Neural progenitor cell (in vitro differentiated cells): Measurements from ENCODE around the gene CXCL1. TPM values are rescaled to one million over a fixed set of nuclear protein-coding genes. Genes with fewer than 3 reads are reported as not detected.

Experiments
- DNase-seq: peaks from one replicate; pipeline ENCODE4 v3.0.0-alpha.2; 2016; ENCODE audit warnings: low spot score
- H2AFZ ChIP-seq: fragments of 200-600 bp; sonication (generic); replicated peaks from 2 replicates; pipeline ENCODE4 v1.6.1; 2016; ENCODE audit warnings: antibody characterized with exemption
- H3F3A ChIP-seq: fragments of 200-600 bp; sonication (generic); 2 replicates; pipeline ENCODE4 v1.6.1; 2016; ENCODE audit warnings: antibody characterized with exemption, low read depth
- H3K27ac ChIP-seq: fragments of 200-600 bp; sonication (generic); 2 replicates; pipeline ENCODE4 v1.5.1; 2016; ENCODE audit warnings: mild to moderate bottlenecking
- H3K27me3 ChIP-seq: fragments of 200-600 bp; sonication (generic); 2 replicates; pipeline ENCODE4 v1.6.1; 2016; ENCODE audit warnings: mild to moderate bottlenecking, moderate library complexity
- H3K36me3 ChIP-seq: fragments of 200-600 bp; sonication (generic); 2 replicates; pipeline ENCODE4 v1.5.1; 2016
- H3K4me1 ChIP-seq: fragments of 200-600 bp; sonication (generic); 2 replicates; pipeline ENCODE4 v1.6.1; 2016; ENCODE audit warnings: mixed run types
- H3K4me2 ChIP-seq: fragments of 200-600 bp; sonication (generic); 2 replicates; pipeline ENCODE4 v1.6.1; 2016
- H3K4me3 ChIP-seq: fragments of 200-600 bp; sonication (generic); 2 replicates; pipeline ENCODE4 v1.5.1; 2016
- H3K79me2 ChIP-seq: fragments of 200-600 bp; sonication (generic); 2 replicates; pipeline ENCODE4 v1.6.1; 2016; ENCODE audit warnings: low read depth
- H3K9ac ChIP-seq: fragments of 200-600 bp; sonication (generic); 2 replicates; pipeline ENCODE4 v1.6.1; 2016
- H3K9me3 ChIP-seq: fragments of 200-600 bp; sonication (generic); 2 replicates; pipeline ENCODE4 v1.5.1; 2016; ENCODE audit warnings: low read depth
- H4K20me1 ChIP-seq: fragments of 200-600 bp; sonication (generic); 2 replicates; pipeline ENCODE4 v1.6.1; 2016; ENCODE audit warnings: low read depth
- H3K27ac Mint-ChIP-seq: 3 replicates; pipeline ENCODE4 v1.8.0; 2021; ENCODE audit warnings: mixed read lengths
- H3K27me3 Mint-ChIP-seq: 2 replicates; pipeline ENCODE4 v1.8.0; 2022; ENCODE audit warnings: low read depth, mild to moderate bottlenecking, inconsistent platforms, moderate library complexity, mixed read lengths; ENCODE audit not compliant: insufficient read depth
- H3K36me3 Mint-ChIP-seq: 3 replicates; pipeline ENCODE4 v1.8.0; 2021; ENCODE audit warnings: mixed read lengths
- H3K4me1 Mint-ChIP-seq: 3 replicates; pipeline ENCODE4 v1.8.0; 2021; ENCODE audit warnings: mixed read lengths
- H3K4me3 Mint-ChIP-seq: 3 replicates; pipeline ENCODE4 v1.8.0; 2021; ENCODE audit warnings: mild to moderate bottlenecking, moderate library complexity, mixed read lengths
- H3K9me3 Mint-ChIP-seq: 3 replicates; pipeline ENCODE4 v1.8.0; 2020; ENCODE audit warnings: mixed read lengths
- EZH2 ChIP-seq: fragments of 200-600 bp; sonication (generic); IDR thresholded peaks from 2 replicates; pipeline ENCODE4 v1.6.1; 2017; ENCODE audit warnings: antibody characterized with exemption, mild to moderate bottlenecking, moderate library complexity
- EZH2phosphoT487 ChIP-seq: fragments of 200-600 bp; sonication (generic); IDR thresholded peaks from 2 replicates; pipeline ENCODE4 v1.6.1; 2017; ENCODE audit warnings: antibody characterized with exemption
- total RNA-seq: library from RNA; depleted of rRNA; stranded (reverse); fragments of >200 nt; gene quantifications from 2 replicates; pipeline ENCODE4 v1.2.3, GENCODE V29; 2015; ENCODE audit warnings: low replicate concordance
- TF ChIP-seq, protein P1 (sequence below): fragments of 200-600 bp; sonication (generic); IDR thresholded peaks from 2 replicates; pipeline ENCODE4 v1.5.1; 2017; ENCODE audit warnings: antibody characterized with exemption, mild to moderate bottlenecking

CXCL1 gene
- total RNA-seq, 1 donor from 2014 or later: not detected

- no peak overlapping the region for H3K4me3 Mint-ChIP-seq
Observed at GRCh38 chr4:73916172-73916925, 47.2 kb downstream of the CXCL1 start.

DNA sequence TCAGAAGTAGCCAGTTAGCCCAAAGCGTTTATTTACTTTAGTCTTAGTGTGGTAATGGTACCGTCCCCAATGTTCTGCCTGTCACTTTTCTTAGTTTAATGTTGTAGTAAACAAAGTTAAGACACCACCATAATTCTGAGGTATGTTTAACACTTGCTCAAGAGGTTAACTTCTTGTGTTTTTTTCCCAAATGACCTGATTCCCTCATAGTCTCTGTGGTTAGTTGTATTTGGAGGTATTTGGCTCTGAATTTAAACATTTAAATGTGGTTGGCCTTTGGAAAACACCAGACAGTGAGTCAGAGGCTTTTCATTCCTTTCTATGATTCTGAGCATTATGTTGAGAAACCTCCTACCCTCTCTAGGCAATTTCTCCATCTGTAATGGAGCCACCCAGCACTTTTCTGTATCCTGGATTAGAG lies 47.9 kb downstream of the CXCL1 start:
- H3K79me2 ChIP-seq: no peaks in the 10 kb centered on the region
- no peak for TF ChIP-seq EZH2phosphoT487
- TF ChIP-seq, protein P1, sequence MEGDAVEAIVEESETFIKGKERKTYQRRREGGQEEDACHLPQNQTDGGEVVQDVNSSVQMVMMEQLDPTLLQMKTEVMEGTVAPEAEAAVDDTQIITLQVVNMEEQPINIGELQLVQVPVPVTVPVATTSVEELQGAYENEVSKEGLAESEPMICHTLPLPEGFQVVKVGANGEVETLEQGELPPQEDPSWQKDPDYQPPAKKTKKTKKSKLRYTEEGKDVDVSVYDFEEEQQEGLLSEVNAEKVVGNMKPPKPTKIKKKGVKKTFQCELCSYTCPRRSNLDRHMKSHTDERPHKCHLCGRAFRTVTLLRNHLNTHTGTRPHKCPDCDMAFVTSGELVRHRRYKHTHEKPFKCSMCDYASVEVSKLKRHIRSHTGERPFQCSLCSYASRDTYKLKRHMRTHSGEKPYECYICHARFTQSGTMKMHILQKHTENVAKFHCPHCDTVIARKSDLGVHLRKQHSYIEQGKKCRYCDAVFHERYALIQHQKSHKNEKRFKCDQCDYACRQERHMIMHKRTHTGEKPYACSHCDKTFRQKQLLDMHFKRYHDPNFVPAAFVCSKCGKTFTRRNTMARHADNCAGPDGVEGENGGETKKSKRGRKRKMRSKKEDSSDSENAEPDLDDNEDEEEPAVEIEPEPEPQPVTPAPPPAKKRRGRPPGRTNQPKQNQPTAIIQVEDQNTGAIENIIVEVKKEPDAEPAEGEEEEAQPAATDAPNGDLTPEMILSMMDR: no peak
- no peak for TF ChIP-seq EZH2
- H3K36me3 ChIP-seq: no peaks in the 10 kb centered on the region
- H3K4me3 ChIP-seq: no peak overlapping the region
- no peaks in the 10 kb centered on the region for H3K9me3 ChIP-seq
- H3F3A ChIP-seq: no peaks in the 10 kb centered on the region
- no peak for DNase-seq
- no peak overlapping the region for H2AFZ ChIP-seq
- Mint-ChIP-seq H3K4me3 (no peak overlapping the region), H3K4me1 (no peaks in the 10 kb centered on the region), H3K36me3 (no peaks in the 10 kb centered on the region), H3K9me3 (no peaks in the 10 kb centered on the region), H3K27me3 (no peaks in the 10 kb centered on the region), H3K27ac (no peak overlapping the region)
- no peak overlapping the region for H3K4me2 ChIP-seq
- H3K27ac ChIP-seq: no peak overlapping the region
- H4K20me1 ChIP-seq: no peaks in the 10 kb centered on the region
- H3K9ac ChIP-seq: no peak overlapping the region
- no peaks in the 10 kb centered on the region for H3K27me3 ChIP-seq
- H3K4me1 ChIP-seq: no peaks in the 10 kb centered on the region

More at GRCh38 chr4:73916172-73916925, 47.2 kb downstream of the CXCL1 start:
- Mint-ChIP-seq H3K36me3 (no peaks in the 10 kb centered on the region), H3K4me1 (no peaks in the 10 kb centered on the region), H3K27me3 (no peaks in the 10 kb centered on the region), H3K27ac (no peak overlapping the region), H3K9me3 (no peaks in the 10 kb centered on the region)
- H3K4me2 ChIP-seq: no peak overlapping the region
- no peak overlapping the region for H3K4me3 ChIP-seq
- no peaks in the 10 kb centered on the region for H3K4me1 ChIP-seq
- no peak for DNase-seq
- H3K9ac ChIP-seq: no peak overlapping the region
- H3K27me3 ChIP-seq: no peaks in the 10 kb centered on the region
- H3K9me3 ChIP-seq: no peaks in the 10 kb centered on the region
- no peaks in the 10 kb centered on the region for H3F3A ChIP-seq
- H4K20me1 ChIP-seq: no peaks in the 10 kb centered on the region
- H3K79me2 ChIP-seq: no peaks in the 10 kb centered on the region
- H2AFZ ChIP-seq: no peak overlapping the region
- TF ChIP-seq, protein P1: no peak
- no peak for TF ChIP-seq EZH2
- TF ChIP-seq EZH2phosphoT487: no peak
- H3K27ac ChIP-seq: no peak overlapping the region
- no peaks in the 10 kb centered on the region for H3K36me3 ChIP-seq

DNA sequence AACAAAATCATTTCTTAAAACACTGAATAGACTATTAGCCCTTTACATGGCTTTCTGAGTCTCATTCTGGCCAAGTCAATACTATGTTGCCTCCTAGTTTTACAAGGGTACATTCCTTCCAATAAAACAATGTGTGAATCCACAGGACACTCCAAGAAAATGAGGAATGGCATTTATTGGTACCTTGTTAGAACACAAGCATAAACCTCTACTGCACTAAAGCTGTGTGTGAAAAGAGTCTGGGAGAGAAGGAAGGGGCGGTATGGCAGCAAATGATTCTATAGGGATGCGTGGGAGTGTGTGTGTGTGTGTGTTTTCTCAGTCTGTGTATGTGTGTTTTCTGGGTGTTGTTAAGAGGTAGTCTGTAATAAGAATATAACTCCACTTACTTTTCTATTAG lies 48.9 kb downstream of the CXCL1 start:
- Mint-ChIP-seq H3K9me3 (no peaks in the 10 kb centered on the region), H3K4me1 (no peaks in the 10 kb centered on the region), H3K4me3 (no peak overlapping the region), H3K27me3 (no peaks in the 10 kb centered on the region), H3K36me3 (no peaks in the 10 kb centered on the region), H3K27ac (no peak overlapping the region)
- no peaks in the 10 kb centered on the region for H3K27me3 ChIP-seq
- H3K79me2 ChIP-seq: no peaks in the 10 kb centered on the region
- H3K9ac ChIP-seq: no peak overlapping the region
- no peak overlapping the region for H3K4me3 ChIP-seq
- no peaks in the 10 kb centered on the region for H4K20me1 ChIP-seq
- H2AFZ ChIP-seq: no peak overlapping the region
- H3K36me3 ChIP-seq: no peaks in the 10 kb centered on the region
- TF ChIP-seq EZH2 (no peak), EZH2phosphoT487 (no peak)
- TF ChIP-seq, protein P1: no peak
- H3F3A ChIP-seq: no peaks in the 10 kb centered on the region
- no peak overlapping the region for H3K4me2 ChIP-seq
- no peak overlapping the region for H3K27ac ChIP-seq
- no peaks in the 10 kb centered on the region for H3K4me1 ChIP-seq
- no peaks in the 10 kb centered on the region for H3K9me3 ChIP-seq
- no peak for DNase-seq
